Upper lobe of left lung (tissue), 6 donors: ENCODE data around the gene TSEN54. TPM values are rescaled to one million over a fixed set of nuclear protein-coding genes. Genes with fewer than 3 reads are reported as not detected.
A peak's percentile ranks its signal among the peaks of the same experiment; 100 is the strongest.

ENCODE experiments used
- ATAC-seq, 2 donors: fragments of 200-7000 bp; cut with Tn5 transposase; one replicate each; pipeline ENCODE4 v1.9.1; 2022; ENCODE audit warnings: mild to moderate bottlenecking in 2 of 2, moderate library complexity in 2 of 2; ENCODE audit not compliant: low FRiP score in 2 of 2
- DNase-seq, 2 donors: peaks; one replicate each; pipeline ENCODE4 v3.0.0-alpha.2; 2019 to 2020
- H3K27ac ChIP-seq, 4 donors: fragments of 200-600 bp; sonication (generic); one replicate each; pipeline ENCODE4 v1.5.1; 2016 to 2019
- H3K27me3 ChIP-seq, 4 donors: fragments of 200-600 bp; sonication (generic); one replicate each; pipeline ENCODE4 v1.5.1; 2017 to 2019
- H3K36me3 ChIP-seq, 4 donors: fragments of 200-600 bp; sonication (generic); one replicate each; pipeline ENCODE4 v1.5.1; 2016 to 2019
- H3K4me1 ChIP-seq, 4 donors: fragments of 200-600 bp; sonication (generic); one replicate each; pipeline ENCODE4 v1.5.1; 2018 to 2019
- H3K4me3 ChIP-seq, 4 donors: fragments of 200-600 bp; sonication (generic); one replicate each; pipeline ENCODE4 v1.5.1; 2017 to 2019; ENCODE audit warnings: mild to moderate bottlenecking in 2 of 4, moderate library complexity in 1 of 4
- H3K9me3 ChIP-seq, 4 donors: fragments of 200-600 bp; sonication (generic); one replicate each; pipeline ENCODE4 v1.5.1; 2018 to 2019
- EP300 ChIP-seq, 4 donors: sonication (generic); formaldehyde crosslinking; IDR thresholded peaks; one replicate each; pipeline ENCODE4 v1.5.1; 2017; ENCODE audit warnings: antibody characterized with exemption in 4 of 4, control low read depth in 2 of 4
- POLR2A ChIP-seq, 4 donors: fragments of 450-650 bp; IDR thresholded peaks; one replicate each; pipeline ENCODE4 v1.5.1; 2016 to 2017; ENCODE audit warnings: antibody characterized with exemption in 4 of 4, mild to moderate bottlenecking in 2 of 4
- POLR2AphosphoS5 ChIP-seq, 2 donors: sonication (generic); formaldehyde crosslinking; IDR thresholded peaks; one replicate each; pipeline ENCODE4 v1.5.1; 2017; ENCODE audit warnings: antibody characterized with exemption in 2 of 2
- WGBS, 2 donors: methylation state at CpG; one replicate each; pipeline ENCODE4 v1.1.5; 2017 to 2018; 5-methylcytosine and 5-hydroxymethylcytosine counted together
- total RNA-seq, 6 donors: library from RNA; depleted of rRNA in 4 of 6; stranded (reverse); fragments of >200 nt in 4 of 6; gene quantifications; one replicate each; pipeline versions ENCODE4 v1.1.0 to v1.2.1, GENCODE V29; 2016 to 2021
- TF ChIP-seq, protein P1 (sequence below), 6 experiments: fragments of 450-650 bp in 4 of 6; fragments of 200-600 bp in 2 of 6; sonication (generic) in 2 of 6; IDR thresholded peaks; one replicate each; pipeline ENCODE4 v1.5.1; 2016 to 2019; ENCODE audit warnings: antibody characterized with exemption in 6 of 6
- donor health status: DM: no; HTN: no; CAD: no; lungs with moderate emphysema.
- donor health status: DM: no; HTN: yes; CAD: no; lungs with severe emphysema.

Gene TSEN54
- total RNA-seq, 6 donors from 2014 or later: 19.5 to 125 (median 31.3) TPM

DNA sequence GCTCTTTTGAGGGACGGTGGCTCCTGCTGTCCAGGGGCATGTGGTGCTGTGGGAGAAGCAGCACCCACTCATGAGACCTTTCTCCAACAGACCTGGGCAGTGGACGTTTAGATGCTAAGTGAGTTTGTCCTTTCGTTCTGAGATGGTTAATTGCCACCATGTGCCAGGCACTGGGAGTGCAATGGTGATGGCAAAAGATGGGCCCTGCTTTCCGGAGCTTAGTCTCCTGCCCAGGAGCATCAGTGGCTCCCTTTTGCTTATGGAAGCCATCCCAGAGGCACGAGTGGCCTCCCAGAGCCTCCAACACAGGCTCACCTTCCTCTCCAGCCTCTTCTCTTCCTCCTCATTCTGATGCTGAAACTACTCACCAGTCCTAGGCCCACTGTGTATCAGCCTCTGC lies 29.4 kb upstream of the TSEN54 start:
- DNase-seq (no peak), ATAC-seq (no peak)
- no peaks in the 10 kb centered on the region for H3K9me3 ChIP-seq
- peak overlapping the region; percentile 69 to 87 (median 72) for H3K27ac ChIP-seq
- H3K36me3 ChIP-seq: peaks cover 0 to 18% (median 11%) of the 10 kb centered on the region in 4 donors
- TF ChIP-seq POLR2AphosphoS5 (IDR thresholded peaks at IDR 0.05): no peak
- TF ChIP-seq, protein P1, sequence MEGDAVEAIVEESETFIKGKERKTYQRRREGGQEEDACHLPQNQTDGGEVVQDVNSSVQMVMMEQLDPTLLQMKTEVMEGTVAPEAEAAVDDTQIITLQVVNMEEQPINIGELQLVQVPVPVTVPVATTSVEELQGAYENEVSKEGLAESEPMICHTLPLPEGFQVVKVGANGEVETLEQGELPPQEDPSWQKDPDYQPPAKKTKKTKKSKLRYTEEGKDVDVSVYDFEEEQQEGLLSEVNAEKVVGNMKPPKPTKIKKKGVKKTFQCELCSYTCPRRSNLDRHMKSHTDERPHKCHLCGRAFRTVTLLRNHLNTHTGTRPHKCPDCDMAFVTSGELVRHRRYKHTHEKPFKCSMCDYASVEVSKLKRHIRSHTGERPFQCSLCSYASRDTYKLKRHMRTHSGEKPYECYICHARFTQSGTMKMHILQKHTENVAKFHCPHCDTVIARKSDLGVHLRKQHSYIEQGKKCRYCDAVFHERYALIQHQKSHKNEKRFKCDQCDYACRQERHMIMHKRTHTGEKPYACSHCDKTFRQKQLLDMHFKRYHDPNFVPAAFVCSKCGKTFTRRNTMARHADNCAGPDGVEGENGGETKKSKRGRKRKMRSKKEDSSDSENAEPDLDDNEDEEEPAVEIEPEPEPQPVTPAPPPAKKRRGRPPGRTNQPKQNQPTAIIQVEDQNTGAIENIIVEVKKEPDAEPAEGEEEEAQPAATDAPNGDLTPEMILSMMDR (IDR thresholded peaks at IDR 0.05): no peak
- no peak for TF ChIP-seq EP300 (IDR thresholded peaks at IDR 0.05)
- TF ChIP-seq POLR2A (IDR thresholded peaks at IDR 0.05): no peak
- H3K27me3 ChIP-seq: no peaks in the 10 kb centered on the region
- H3K4me3 ChIP-seq: no peak overlapping the region
- peaks cover 40 to 73% (median 53%) of the 10 kb centered on the region in 4 donors for H3K4me1 ChIP-seq
- 78 to 84% methylated on average over 5 of the region's 5 CpGs for WGBS, 2 donors

DNA sequence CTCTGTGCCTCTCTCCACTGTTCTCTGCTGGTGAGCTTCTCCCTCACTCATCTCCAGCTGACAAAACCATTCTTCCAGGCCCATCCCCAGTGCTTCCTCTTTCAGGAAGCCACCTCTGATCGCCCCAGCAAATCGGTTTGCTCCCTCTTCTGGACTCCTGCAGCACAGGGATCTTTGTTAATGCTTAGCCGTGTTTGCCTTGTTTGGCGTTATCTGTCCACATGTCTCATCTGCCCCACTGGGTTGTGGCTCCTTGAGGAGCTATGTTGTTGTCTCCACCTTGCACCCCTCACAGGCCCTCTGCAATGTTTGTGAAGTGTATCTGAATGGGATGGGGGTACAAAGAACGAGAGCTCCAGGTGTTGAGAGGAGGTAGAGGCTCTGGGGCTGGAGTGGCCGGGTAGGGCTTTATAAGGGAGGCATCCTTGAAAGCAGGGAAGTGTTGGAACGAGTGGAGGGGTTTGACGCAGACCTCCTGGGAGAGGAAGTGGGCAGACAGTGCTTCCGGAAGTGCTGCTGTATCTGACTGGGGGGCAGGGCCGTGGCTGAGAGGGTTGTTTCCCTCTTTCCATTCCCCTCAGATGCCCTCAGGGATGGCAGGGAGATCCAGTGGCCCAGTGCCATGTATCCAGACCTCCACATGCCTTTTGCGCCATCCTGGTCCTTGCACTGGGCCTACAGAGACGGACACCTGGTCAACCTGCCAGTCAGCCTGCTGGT lies 28.8 kb upstream of the TSEN54 start:
- peak overlapping the region; percentile 69 to 87 (median 72) for H3K27ac ChIP-seq
- DNase-seq: peak in 1 of 2 donors; percentile 64
- ATAC-seq: peak in 1 of 2 donors; percentile 68

DNA sequence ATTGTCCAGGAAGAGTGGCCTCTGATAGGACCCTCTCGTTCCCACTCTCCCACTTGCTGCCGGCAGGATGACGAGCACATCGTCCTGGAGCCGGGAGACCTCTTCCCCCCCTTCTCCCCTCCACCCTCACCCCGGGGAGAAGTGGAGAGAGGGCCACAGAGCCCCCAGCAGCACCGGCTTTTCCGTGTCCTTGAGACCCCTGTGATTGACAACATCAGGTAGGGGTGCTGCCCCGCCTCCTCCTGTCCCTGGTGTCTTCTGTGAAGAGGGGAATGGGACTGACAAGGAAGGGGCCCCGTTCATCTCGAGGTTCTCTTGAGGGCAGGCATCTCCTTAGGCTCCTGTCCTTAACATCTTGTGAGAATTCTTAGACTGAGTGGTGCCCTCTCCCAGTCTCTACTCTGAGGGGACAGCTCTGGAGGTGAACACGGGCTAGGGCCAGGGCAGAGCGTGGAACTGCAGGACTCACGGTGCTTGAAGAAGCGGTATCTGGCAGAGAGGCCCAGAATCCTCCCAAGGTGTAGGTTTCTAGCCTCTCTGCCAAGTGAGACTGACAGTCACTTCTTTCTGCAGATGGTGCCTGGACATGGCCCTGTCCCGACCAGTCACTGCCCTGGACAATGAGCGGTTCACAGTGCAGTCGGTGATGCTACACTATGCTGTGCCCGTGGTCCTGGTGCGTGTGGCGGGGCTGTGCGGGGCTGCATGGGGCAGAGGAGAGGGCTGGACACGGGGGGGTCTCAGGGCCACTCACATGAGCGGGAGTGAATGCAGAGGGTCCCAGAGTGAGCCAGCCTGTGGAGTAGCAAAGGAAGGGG lies 27.4 kb upstream of the TSEN54 start:
- Histone ChIP-seq H3K4me1 (peaks cover 40 to 55% (median 41%) of the 10 kb centered on the region in 4 donors), H3K27ac (peak overlapping the region in 3 of 4 donors; percentile 69 to 87 (median 74)), H3K36me3 (peaks cover 13 to 38% (median 29%) of the 10 kb centered on the region in 4 donors), H3K4me3 (no peak overlapping the region), H3K9me3 (no peaks in the 10 kb centered on the region), H3K27me3 (no peaks in the 10 kb centered on the region)
- no peak for TF ChIP-seq EP300 (IDR thresholded peaks at IDR 0.05)
- TF ChIP-seq, protein P1 (IDR thresholded peaks at IDR 0.05): no peak
- no peak for TF ChIP-seq POLR2AphosphoS5 (IDR thresholded peaks at IDR 0.05)
- no peak for TF ChIP-seq POLR2A (IDR thresholded peaks at IDR 0.05)
- WGBS, 2 donors: 88 to 92% methylated on average over 10 to 24 of the region's 24 CpGs
- ATAC-seq (no peak), DNase-seq (peak in 1 of 2 donors; percentile 54)

More for the DNA sequence above, 28.8 kb upstream of the TSEN54 start:
- no peaks in the 10 kb centered on the region for H3K27me3 ChIP-seq
- peaks cover 40 to 68% (median 50%) of the 10 kb centered on the region in 4 donors for H3K4me1 ChIP-seq
- WGBS, 2 donors: 33 to 44% methylated on average over 10 to 12 of the region's 12 CpGs
- no peak overlapping the region for H3K4me3 ChIP-seq
- no peaks in the 10 kb centered on the region for H3K9me3 ChIP-seq
- TF ChIP-seq POLR2AphosphoS5 (IDR thresholded peaks at IDR 0.05): peak; percentile 28 to 30
- TF ChIP-seq EP300 (IDR thresholded peaks at IDR 0.05): no peak
- TF ChIP-seq, protein P1 (IDR thresholded peaks at IDR 0.05): peak in 1 of 6 experiments; percentile 4
- no peak for TF ChIP-seq POLR2A (IDR thresholded peaks at IDR 0.05)
- H3K36me3 ChIP-seq: peaks cover 3 to 24% (median 15%) of the 10 kb centered on the region in 4 donors

DNA sequence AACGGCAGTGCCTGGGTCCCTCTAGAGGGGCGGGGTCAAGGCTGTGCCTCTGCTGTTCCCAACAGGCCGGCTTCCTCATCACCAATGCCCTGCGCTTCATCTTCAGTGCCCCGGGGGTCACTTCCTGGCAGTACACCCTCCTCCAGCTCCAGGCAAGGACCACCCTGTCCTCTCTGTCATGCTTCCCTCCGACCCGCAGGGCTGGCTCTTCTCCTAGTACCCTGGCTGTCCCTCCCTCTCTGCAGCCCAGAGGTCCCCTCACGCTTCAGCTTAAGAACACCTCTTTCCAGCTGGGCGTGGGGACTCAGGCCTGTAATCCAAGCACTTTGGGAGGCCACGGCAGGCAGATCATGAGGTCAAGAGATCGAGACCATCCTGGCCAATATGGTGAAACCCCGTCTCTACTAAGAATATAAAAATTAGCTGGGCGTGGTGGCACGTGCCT lies 26.8 kb upstream of the TSEN54 start:
- Histone ChIP-seq H3K4me3 (no peak overlapping the region), H3K36me3 (peaks cover 13 to 44% (median 35%) of the 10 kb centered on the region in 4 donors), H3K4me1 (peaks cover 40 to 55% (median 41%) of the 10 kb centered on the region in 4 donors), H3K9me3 (no peaks in the 10 kb centered on the region), H3K27me3 (no peaks in the 10 kb centered on the region), H3K27ac (peak overlapping the region in 3 of 4 donors; percentile 56 to 87 (median 74))
- ATAC-seq: no peak
- DNase-seq: no peak
- TF ChIP-seq POLR2A (IDR thresholded peaks at IDR 0.05): no peak
- TF ChIP-seq, protein P1 (IDR thresholded peaks at IDR 0.05): no peak
- no peak for TF ChIP-seq EP300 (IDR thresholded peaks at IDR 0.05)
- TF ChIP-seq POLR2AphosphoS5 (IDR thresholded peaks at IDR 0.05): no peak
- WGBS, 2 donors: 75 to 83% methylated on average over 14 of the region's 14 CpGs
